GM18517 (cell line): Measurements from ENCODE around the gene VRK3.
A peak's percentile ranks its signal among the peaks of the same experiment; 100 is the strongest.

Experiments
- ATAC-seq: cut with Tn5 transposase; IDR thresholded peaks from one replicate; pipeline ENCODE4 v1.9.1; 2021; ENCODE audit warnings: mild to moderate bottlenecking, moderate library complexity; ENCODE audit not compliant: unreplicated experiment

Gene VRK3

GRCh38 chr19:49932731-49933131 lies 92.4 kb downstream of the VRK3 start:
- ATAC-seq = no peak

- no peak for ATAC-seq
Measured at GRCh38 chr19:49932041-49932451, 93.1 kb downstream of the VRK3 start.

GRCh38 chr19:49931293-49932040 lies 93.7 kb downstream of the VRK3 start:
- ATAC-seq = no peak

- ATAC-seq = no peak
Measured at GRCh38 chr19:49930483-49931011, 94.6 kb downstream of the VRK3 start.

GRCh38 chr19:49929611-49930482 lies 95.3 kb downstream of the VRK3 start:
- ATAC-seq = peak; percentile 58

GRCh38 chr19:49929121-49929610 lies 96.0 kb downstream of the VRK3 start, which contains the start of the genes ATF5 and NUP62:
TSS of gene ATF5 (plus strand) at chr19:49929205. CDS start at chr19:49930851, 1,646 bp downstream.
TSS of gene NUP62 (minus strand) at chr19:49929504. CDS start at chr19:49909807, 19,697 bp downstream.
- peak; percentile 43 for ATAC-seq

GRCh38 chr19:49927526-49928264 lies 97.5 kb downstream of the VRK3 start:
- ATAC-seq = no peak

- ATAC-seq = no peak
Measured at GRCh38 chr19:49926515-49926914, 98.7 kb downstream of the VRK3 start.
